ENCODE data around the gene USP4. TPM values are rescaled to one million over a fixed set of nuclear protein-coding genes. Genes with fewer than 3 reads are reported as not detected.
"Not testable (repeated sequence)": the region's sequence is repeated elsewhere in the genome, so short reads cannot be mapped to it uniquely, and the experiment has no call there.

USP4 gene
- total RNA-seq, 1 experiment from 2014 or later: 25.3 TPM

DNA sequence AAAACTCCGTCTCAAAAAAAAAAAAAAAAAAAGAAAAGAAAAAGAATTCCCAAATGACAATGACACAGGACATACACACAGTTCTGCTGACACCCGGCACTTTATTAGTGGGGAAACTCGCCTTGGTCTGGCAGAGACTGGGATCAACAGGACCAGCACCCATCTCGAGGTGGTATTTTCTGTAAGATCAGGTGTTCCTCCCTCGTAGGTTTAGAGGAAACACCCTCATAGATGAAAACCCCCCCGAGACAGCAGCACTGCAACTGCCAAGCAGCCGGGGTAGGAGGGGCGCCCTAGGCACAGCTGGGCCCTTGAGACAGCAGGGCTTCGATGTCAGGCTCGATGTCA is 17.2 kb upstream of the USP4 start:
- DNase-seq (ENCODE audit: low spot score); in situ Hi-C loops (cut with HindIII; ENCODE audit: low sequenced_read_pairs): not testable (repeated sequence)

DNA sequence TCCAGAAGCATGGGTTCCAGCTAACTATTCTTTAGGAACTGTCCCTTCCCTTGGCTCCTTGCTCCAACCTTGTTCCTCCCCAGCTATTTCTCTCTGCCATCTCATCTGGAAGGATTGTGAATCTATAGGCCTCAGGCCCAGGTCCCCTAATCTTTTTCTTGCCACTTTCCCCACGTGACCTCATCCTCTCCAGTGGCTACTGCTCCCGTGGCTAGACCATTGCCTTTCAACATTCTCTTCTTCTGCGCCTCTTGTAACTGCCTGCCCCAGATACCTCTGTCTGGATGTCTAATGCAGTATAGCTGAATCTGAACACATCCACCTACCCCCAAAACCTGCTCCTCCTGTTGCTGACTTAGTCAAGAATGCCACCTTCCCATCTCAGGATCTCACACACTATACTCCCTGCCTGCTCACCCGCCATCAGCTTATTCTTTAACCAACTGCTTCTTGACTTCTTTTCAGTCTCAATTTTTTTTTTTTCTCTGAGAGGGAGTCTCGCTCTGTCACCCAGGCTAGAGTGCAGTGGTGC is 13.1 kb upstream of the USP4 start:
- in situ Hi-C loops (cut with HindIII; ENCODE audit: low sequenced_read_pairs): no loop called here
- no peak for DNase-seq (ENCODE audit: low spot score)

DNA sequence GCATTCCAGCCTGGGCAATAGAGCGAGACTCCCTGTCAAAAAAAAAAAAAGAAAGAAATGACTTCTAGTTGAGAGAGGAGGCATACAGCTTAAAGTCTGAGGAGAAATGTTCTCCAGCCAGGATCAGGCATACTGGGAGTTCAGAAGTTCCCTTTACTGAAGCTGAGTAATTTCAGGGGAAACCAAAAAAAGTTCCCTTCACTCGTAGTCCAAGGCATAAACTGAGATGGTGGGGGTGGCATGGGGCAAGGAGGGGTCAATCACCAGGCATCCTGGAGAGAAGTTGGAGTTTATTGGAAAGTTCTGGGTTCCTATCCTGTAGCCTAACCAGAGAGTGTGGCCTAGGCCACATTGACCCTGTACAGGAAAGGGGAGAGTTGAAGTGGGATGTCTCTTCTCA is 12.4 kb upstream of the USP4 start:
- in situ Hi-C loops (cut with HindIII; ENCODE audit: low sequenced_read_pairs): no loop called here
- DNase-seq (ENCODE audit: low spot score): no peak

DNA sequence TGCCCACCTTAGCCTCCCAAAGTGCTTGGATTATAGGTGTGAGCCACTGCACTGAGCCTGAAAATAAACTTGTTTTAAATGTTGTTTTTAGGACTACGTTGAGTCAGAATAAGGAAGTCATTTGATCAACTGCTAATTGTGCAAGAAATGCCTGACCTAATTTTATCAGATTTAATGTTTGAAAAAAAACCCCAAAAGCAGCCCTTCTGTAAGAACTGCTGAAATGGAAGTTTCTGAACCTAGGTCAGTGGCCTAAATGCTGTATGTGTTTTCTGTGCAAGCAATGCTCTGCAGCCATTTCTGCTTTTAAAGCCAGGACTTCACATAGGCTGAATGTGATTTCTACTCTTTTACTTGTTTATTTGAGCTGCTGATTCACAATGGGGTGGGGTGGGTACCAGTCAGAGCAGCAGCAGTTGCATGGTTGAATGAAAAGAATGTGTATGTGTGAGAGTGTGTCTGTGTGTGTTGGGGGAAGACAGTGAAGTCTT is 11.7 kb upstream of the USP4 start:
- in situ Hi-C loops (cut with HindIII; ENCODE audit: low sequenced_read_pairs): no loop called here
- DNase-seq (ENCODE audit: low spot score): no peak

DNA sequence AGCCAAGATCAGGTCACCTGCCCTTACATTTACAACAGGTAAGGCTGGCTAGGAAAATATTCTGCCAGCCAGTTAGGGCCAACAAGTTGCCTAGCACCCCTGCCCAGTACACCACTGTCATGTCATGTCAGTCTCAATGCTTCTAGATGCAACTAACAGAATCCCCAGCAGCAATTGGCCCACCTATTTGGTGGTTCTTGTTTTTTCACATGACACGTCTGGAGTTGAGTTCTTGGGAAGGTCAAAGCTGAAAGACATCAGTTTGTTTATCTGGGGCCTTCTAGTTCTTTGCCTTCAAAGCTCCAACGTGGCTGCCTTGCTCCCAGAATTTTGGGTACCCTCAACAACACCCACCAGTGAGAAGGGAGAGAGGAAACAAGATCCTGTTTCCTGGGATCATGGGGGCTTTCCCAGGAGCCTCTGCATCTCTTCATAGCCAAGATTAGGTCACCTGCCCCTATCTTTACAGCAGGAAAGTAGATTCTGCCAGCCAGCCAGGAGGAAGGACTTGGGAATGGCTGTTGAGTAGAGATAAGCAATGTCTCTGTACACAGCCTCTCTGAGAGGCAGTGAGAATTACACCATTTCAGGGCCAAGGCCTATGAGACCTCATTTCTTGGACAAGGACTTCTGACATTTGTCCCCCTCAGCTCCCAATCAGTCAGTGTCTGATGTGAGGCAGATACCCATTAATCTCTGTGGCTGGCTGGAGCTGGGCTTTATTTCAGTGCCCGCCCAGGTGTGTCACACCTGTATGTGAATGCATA is 9.7 kb upstream of the USP4 start:
- in situ Hi-C loops (cut with HindIII; ENCODE audit: low sequenced_read_pairs): no loop called here
- DNase-seq (ENCODE audit: low spot score): no peak

DNA sequence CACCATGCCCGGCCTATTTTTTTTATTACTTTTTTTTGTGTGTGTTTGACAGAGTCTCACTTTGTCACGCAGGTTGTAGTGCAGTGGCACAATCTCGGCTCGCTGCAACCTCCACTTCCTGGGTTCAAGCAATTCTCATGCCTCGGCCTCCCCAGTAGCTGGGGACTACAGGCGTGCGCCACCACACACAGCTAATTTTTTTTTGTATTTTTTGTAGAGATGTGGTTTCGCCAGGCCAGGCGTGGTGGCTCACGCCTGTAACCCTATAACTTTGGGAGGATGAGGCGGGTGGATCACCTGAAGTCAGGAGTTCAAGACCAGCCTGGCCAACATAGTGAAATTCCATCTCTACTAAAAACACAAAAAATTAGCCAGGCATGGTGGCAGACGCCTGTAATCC is 8.5 kb upstream of the USP4 start:
- DNase-seq (ENCODE audit: low spot score); in situ Hi-C loops (cut with HindIII; ENCODE audit: low sequenced_read_pairs): not testable (repeated sequence)

DNA sequence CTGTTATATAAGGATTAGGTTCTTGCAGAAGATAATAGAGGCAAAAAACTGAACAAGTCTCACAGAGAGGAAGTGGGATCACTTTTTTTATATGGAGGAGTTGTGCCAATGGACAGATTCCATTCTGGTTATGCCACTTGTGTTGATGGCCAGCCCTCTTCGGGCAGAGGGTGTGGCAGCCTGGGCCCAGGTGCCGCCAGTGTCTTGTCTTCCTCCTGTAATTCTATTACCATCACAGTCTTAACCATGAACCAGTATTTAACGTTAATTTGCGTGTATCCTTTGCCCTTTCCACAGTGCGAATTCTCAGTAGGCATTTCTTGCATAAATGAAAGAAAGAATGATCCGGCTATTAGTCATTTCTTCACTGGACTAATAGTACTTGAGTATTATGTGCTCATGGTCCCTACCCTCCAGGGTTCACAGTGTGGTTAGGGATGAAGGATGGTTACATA is 7.0 kb upstream of the USP4 start:
- DNase-seq (ENCODE audit: low spot score): no peak
- in situ Hi-C loops (cut with HindIII; ENCODE audit: low sequenced_read_pairs): no loop called here

DNA sequence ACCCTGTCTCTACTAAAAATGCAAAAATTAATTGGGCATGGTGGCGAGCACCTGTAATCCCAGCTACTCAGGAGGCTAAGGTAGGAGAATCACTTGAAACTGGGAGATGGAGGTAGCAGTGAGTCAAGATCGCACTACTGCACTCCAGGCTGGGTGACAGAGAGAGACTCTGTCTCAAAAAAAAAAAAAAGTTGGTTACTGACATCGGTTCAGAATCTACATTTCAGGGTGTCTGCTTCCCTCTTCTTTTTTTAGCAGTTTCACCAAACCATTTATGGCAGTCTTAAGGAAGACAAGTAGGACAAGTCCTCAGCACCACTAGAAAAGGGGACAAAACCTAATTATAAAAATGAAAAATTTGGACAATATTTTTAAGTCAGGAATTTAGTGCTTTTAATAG is 3.3 kb upstream of the USP4 start:
- in situ Hi-C loops (cut with HindIII; ENCODE audit: low sequenced_read_pairs): no loop called here
- DNase-seq (ENCODE audit: low spot score): no peak

DNA sequence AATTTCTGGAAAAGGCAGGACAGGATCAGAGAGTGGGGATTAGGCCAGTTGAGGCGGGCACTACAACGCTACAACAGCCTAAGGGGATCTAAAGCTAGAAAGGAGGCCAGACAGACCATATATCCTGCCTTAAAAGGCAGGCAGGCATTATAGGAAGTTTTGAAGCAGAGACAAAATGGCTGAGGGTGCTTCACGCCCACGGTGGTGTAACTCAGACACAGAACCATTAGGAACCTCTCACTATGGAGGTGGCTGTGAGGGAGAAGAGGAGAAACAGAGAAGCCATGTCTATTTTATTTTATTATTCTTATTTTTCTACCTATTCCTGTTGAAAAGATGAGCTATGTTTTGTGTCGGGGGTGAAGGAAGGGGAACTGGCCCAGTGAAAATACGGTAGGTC is 2.1 kb upstream of the USP4 start:
- DNase-seq (ENCODE audit: low spot score): no peak
- in situ Hi-C loops (cut with HindIII; ENCODE audit: low sequenced_read_pairs): no loop called here

DNA sequence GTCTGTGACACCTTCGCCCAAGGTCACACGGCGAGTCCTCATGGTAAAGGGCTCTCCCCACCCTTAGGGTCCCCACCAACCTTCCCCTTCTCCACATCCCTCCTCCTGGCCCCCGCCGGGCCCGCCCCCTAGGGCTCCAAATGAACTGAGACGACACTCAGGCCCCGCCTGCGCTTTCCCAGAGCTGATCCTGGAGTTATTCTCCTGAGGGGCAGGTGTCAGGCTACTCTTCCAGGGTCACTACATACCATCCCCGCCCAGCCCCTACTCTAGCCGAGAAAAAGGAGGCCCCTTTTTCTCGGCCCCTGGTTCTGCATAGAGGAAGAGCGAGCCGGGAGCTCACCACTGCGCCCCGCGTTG is 292 bp downstream of the USP4 start:
- in situ Hi-C loops (cut with HindIII; ENCODE audit: low sequenced_read_pairs): no loop called here
- DNase-seq (ENCODE audit: low spot score): no peak

DNA sequence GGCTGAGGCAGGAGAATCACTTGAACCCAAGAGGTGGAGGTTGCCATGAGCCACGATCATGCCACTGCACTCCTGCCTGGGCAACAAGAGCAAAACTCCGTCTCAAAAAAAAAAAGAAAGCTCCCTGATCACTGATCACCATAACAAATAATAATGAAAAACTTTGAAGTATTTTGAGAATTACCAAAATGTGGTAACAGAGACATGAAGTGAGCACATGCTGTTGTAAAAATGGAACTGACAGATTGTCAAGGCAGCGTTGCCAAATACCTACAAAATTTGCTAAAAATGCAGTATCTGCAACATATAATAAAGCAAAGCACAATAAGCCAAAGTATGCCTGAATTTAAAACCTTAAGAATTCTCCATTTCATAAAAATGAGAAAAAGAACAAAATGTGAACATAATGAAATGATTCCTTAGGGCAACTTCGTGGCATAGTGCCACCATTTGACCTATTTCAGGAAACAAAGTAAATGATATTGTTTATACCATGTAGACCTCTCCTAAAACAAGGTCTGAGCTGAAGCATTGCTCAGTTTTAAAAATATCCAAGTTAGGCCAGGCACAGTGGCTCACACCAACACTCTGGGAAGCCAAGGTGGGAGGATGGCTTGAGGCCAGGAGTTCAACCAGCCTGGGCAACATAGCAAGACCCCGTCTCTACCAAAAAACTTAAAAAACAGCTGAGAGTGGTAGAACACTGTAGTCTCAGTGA is 5.8 kb downstream of the USP4 start:
- DNase-seq (ENCODE audit: low spot score): no peak
- in situ Hi-C loops (cut with HindIII; ENCODE audit: low sequenced_read_pairs): no loop called here

DNA sequence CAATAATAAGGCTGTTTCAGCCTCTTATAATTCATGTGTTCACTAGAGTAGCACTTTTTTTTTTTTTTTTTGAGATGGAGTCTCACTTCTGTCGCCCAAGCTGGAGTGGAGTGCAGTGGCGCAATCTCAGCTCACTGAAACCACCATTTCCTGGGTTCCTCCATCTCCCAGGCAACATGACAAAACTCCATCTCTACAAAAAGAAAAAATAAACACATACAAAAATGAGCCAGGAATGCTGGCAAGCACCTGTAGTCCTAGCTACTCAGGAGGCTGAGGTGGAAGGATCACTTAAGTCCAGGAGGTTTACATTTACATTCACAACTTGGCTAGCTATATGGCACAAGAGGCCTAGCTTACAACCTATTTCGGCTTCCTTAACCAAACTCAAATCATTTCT is 6.8 kb downstream of the USP4 start:
- no peak for DNase-seq (ENCODE audit: low spot score)
- in situ Hi-C loops (cut with HindIII; ENCODE audit: low sequenced_read_pairs): no loop called here

DNA sequence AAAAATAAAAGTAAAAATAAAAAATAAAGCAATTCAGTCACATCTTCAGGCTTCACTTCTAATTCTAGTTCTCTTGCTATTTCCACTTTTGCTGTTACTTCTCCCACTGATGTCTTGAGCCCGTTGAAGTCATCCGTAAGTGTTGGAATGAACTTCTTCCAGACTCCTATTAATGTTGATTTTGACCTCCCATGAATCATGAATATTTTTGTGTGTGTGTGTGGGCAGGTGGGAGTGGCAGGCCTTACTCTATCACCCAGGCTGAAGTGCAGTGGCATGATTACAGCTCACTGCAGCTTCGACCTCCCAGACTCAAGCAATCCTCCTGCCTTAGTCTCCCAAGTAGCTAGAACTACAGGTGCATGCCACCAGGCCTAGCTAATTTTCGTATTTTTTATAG is 10.7 kb downstream of the USP4 start:
- in situ Hi-C loops (cut with HindIII; ENCODE audit: low sequenced_read_pairs): loop anchor here (10.0 kb wide), 1 partner anchor 184 kb away; no protein-coding TSS in a partner anchor
- no peak for DNase-seq (ENCODE audit: low spot score)

DNA sequence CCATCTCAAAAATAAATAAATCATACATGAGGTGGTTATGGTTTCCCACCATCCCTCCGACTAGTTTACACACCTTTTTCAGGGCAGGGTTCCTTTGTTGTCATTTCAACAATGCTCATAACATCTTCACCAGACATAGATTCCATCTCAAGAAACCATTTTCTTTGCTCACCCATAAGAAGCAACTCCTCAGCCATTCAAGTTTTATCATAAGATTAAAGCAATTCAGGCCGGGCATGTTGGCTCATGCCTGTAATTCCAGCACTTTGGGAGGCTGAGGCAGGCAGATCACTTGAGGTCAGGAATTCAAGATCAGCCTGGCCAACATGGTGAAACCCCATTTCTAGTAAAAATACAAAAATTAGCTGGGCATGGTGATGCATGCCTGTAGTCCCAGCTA is 11.5 kb downstream of the USP4 start:
- not testable (repeated sequence) for DNase-seq (ENCODE audit: low spot score)
- in situ Hi-C loops (cut with HindIII; ENCODE audit: low sequenced_read_pairs): loop anchor here (10.0 kb wide), 1 partner anchor 184 kb away; no protein-coding TSS in a partner anchor

DNA sequence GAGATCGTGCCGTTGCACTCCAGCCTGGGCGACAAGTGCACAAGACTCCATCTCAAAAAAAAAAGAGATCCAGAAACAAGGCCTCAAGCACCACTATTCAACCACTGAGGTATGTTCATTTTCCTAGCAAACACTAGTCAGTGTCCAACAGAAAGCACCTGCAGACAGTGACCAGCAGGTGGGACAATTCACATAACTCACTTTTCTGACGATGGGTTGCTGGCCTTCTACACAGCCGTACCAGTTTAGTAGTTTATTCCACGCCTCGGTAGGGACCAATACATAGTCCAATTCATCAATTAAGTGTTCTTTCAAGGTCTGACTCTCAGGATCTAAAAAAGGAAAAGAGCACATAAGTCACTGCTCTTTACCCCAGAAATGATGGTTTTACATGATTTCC is 12.4 kb downstream of the USP4 start:
- no peak for DNase-seq (ENCODE audit: low spot score)
- in situ Hi-C loops (cut with HindIII; ENCODE audit: low sequenced_read_pairs): loop anchor here (10.0 kb wide), 1 partner anchor 183 kb away; no protein-coding TSS in a partner anchor

DNA sequence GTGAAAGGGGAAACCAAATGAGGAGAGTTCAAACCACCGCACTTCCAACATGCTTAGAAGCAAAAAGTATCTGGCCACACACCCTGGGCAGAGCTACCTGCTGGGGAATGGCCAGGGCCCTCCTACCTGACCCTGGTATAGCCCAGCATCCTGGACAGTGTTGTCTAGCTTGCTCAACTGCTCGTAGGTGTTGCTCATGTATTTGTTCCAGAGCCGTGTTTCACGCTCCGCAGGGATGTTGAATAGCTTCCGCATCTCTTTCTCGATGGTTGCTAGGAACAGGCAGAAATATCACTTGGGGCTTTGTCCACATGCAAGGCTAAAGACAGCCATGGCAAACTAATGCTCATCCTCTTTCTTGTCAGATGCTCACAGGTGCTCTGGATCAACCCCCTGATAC is 15.1 kb downstream of the USP4 start:
- in situ Hi-C loops (cut with HindIII; ENCODE audit: low sequenced_read_pairs): loop anchor here (10.0 kb wide), 1 partner anchor 180 kb away; no protein-coding TSS in a partner anchor
- DNase-seq (ENCODE audit: low spot score): no peak

DNA sequence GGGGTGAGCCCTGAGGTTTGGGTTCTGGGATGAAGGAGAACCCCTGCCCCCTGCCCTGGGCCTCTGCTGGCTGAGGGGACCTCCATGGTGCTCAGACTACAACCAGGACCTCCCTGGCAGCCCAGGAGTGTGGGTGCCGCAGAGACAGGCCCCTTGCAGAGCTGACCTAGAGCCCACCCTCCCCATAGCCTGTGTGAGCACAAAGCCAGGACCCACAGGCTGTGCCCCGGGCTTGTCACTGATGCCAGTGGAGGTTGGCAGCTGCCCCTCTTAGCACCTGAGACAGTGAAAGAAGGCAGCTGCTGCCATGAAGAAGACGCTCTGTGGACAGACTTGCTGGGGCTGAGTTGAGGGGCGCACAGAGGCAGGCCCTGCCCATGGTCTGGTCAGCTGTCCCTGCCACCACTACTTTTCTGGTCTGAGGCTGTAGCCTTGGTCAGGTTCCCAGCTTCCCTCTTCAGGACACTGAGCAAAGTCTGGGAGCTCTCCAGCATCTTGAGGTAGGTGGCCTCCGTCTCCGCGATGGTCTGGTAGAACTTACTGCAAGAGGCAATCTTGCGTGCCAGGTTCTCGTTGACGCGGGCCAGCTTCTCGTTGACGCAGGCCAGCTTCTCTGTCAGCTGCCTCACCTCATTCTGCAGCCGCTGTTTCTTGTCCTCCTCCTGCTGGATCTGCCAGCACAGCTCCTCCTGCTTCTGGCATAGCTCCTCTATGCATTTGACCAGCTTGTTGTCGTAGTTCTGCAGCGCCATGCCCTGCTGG is 23.0 kb downstream of the USP4 start:
- in situ Hi-C loops (cut with HindIII; ENCODE audit: low sequenced_read_pairs): no loop called here
- DNase-seq (ENCODE audit: low spot score): no peak

DNA sequence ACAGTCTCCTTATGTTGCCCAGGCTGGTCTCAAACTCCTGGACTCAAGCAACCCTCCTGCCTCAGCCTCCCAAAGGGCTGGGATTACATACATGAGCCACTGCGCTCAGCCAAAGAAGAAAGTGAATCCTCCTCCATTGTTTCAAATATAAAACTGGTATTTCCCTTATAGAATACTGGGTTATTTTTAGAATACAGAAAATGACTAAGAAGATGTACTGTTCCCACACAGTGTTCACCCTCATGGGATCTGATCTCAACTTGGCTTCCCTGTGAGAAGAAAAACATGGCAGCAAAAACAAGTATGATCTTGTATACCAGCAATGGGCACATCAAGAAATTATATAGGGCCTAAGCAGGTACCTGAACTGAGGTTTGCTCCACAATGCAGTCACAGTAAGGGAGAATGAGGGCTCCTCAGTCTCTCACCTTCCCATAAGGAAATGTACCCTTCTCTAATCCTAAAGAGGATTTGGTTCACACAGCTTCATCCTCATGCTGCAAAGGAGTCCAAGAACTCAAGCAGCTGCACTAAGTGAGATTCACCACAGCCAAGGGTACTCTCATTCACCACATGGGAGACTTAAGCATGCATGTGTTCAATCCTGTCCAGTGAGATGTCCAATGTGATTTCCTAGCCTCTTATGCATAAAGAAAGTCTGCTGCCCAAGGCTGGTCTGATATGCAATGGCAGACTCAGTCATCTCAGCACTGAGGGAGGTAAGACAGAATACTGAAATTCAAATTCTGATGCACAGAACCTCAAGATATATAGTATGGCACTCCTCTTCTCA is 25.8 kb downstream of the USP4 start:
- DNase-seq (ENCODE audit: low spot score): no peak

DNA sequence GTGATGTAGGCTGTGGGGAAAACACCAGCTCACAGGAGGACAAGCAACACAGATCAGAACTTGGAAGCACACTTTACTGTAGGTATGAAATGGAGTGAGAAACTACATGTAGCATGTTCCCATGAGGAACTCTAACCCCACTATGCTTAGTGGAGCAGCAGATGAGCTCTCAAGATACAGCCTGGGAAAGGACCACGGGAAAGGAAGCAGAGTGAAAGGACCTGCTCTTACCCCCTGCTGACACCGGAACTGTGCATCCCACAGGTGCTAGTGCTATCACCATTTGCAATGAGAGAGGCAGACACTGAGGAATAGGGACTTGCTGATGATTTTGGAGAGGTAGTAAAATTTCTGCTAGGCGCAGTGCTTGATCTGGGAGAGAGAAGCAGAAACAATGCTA is 28.6 kb downstream of the USP4 start:
- DNase-seq (ENCODE audit: low spot score): no peak
- in situ Hi-C loops (cut with HindIII; ENCODE audit: low sequenced_read_pairs): no loop called here

More for the DNA sequence above, 25.8 kb downstream of the USP4 start:
- in situ Hi-C loops (cut with HindIII; ENCODE audit: low sequenced_read_pairs): no loop called here

Measured in G401 (cell line).